Stimulated activated CD4-positive, alpha-beta T cell treated with anti-CD3 and anti-CD28 coated beads, Interleukin-1b, Interleukin-23, amount 100 ng/mL, for 4 hours (primary cell): ENCODE data around the gene KDM4B.

ENCODE experiments used
- DNase-seq, 2 donors: peaks; one replicate each; pipeline ENCODE4 v3.0.0-alpha.2; 2020; ENCODE audit warnings: low read depth in 2 of 2

Gene KDM4B

DNA sequence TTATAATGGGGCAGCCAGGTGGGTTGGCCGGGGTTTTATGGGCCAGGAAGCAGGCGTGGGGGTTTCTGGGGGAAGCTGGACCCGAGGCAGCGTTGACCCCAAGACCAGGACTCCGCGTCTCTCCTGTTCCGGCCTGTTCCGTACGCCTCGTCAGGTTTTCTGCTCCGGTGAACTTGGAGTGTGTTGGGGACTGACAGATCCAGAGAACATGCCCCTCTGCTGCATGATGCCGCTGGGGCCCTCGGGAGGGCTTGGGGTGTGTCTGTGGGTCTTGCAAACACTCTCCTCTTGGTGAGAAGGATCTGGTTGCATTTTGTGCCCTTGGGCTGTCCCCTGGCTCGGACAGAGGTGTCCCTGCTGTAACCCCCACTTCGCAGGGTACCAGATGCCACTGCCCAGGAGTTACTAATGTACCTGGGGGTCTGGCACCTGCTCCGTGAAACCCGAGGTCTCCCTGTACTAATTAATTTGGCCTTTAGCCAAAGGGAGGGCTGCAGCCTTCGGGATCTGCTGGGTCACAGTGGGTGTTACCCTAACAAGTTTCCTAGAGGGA, 15.6 kb downstream of the KDM4B start:
- no peak for DNase-seq

- no peak for DNase-seq
These were observed 16.7 kb downstream of the KDM4B start for GRCh38 chr19:4985551-4985991.

DNA sequence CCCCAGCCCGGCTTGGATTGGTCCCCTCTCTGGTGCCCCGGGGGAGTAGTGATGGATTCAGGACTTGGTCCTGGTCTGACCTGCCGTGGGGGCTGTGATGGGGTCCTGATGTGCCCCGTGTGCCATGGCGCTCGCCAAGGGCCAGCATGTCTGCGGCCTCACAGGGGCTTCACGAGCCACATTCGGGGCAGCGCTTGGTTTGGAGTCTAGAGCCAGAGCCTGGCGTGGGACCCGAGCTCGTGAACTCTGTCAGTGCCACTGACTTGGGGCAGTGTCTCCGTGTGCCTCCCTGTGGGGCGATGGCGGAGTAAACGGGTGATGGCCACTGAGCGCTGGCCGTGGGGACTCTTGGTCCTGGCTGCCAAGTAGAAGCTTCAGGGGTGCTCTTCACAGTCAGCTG, 17.1 kb downstream of the KDM4B start:
- no peak for DNase-seq

- no peak for DNase-seq
These were observed 17.6 kb downstream of the KDM4B start for GRCh38 chr19:4986471-4986891.

DNA sequence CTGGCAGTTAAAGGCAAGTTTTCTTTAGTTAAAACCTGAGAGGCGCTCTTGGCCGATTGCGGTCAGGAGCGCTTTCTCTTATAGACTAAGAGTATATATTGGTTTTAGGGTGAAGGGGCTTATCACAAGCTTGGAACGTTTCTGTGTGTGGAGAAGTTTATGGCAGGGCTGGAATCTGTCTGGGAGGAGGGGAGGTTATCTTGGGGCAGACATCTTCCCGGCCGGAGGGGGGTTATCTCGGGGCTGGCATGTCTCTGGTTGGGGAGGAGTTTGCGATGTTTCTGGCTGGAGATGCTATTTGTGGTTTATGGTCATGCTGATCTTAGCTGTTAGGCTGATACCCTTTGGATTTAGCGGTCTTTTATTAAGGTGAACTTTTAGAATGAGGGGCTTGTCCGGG, 18.3 kb downstream of the KDM4B start:
- DNase-seq: no peak

DNA sequence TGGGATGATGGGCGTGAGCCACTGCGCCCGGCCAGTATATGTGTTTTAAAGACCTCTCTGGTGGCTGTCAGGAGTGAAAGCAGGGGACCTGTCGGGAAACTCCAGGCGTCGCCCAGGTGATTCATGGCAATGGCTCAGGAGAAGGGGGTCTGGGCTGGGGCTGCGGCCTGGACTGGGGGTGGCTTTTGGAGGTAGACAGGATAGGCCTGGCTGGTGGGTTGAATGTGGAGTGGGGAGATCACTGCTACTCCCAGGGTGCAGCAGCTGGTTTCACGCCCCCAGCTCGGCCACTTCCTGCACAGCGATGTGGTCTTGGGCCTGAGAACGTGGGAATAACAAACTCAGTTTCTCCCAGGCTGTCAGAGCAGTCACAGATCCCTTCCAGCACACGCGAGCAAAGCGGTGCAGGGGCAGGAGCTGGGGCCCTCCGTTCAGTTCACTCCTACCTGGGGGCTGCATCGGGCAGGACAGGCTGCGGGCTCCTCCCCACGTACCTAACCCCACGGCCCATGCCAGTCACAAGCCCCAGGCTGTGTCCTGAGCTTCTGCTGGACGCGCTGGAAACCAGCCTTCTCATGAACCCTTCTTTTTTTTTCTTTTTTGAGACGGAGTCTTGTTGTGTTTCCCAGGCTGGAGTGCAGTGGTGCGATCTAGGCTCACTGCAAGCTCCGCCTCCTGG, 18.9 kb downstream of the KDM4B start:
- DNase-seq: no peak

- DNase-seq: no peak
These were observed 19.9 kb downstream of the KDM4B start for GRCh38 chr19:4988770-4989251.

GRCh38 chr19:4990306-4990705, 21.4 kb downstream of the KDM4B start:
- no peak for DNase-seq

DNA sequence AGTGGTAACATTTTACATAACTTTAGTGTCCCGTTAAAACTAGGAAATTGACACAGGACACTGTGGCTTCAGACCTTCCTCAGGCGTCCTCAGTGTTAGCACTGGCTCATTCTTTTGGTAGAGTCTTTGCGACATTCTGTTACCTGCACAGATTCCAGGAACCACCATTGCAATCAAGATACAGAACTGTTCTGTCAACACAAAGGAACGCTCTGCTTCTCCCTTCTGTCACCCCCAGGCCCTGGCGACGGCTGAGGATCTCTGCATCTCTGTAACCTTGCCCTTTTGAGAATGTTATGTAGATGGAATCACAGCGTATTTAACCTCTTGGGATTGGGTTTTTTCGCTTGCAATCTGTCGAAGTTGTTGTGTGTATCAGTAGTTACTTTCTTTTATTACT, 22.6 kb downstream of the KDM4B start:
- no peak for DNase-seq

DNA sequence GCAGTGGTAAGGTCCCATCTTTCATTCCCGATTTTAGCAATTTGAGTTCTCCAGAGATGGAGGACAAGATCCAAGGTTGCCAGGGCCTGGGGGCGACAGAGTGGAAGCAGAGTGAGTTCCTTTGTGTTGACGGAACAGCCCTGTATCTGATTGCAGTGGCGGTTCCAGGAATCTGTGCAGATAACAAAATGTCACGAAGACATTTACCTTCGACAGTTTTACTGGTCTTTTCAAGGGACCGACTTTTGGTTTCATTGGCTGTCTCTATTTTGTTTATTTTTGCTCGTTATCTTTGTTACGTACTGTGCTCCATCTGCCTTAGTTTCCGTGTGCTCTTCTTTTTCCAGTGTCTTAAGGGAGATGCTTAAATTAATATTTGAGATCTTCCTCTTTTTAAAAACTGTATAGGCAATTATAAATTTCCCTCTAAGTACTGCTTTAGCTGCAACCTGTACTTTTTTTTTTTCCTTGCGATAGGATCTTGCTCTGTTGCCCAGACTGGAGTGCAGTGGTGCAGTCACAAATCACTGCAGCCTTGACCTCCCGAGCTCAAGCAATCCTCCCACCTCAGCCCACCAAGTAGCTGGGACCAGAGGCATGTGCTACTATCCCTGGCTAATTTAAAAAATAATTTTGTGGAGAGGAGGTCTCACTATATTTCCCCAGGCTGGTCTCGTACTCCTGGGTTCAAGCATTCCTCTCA, 23.2 kb downstream of the KDM4B start:
- no peak for DNase-seq

DNA sequence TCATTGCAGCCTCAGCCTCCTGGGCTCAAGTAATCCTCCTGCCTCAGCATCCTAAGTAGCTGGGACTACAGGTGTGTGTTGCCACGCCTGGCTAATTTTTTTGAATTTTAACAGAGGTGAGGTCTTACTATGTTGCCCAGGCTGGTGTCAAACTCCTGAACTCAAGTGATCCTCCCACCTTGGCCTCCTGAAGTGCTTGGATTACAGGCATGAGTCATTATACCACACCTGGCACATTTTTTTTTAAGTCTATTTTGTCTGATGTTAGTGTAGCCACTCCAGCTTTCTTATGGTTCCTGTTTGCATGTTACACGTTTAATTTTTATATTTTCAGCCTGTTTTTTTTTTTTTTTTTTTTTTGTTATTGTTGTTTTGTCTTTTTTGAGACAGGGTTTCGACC, 24.8 kb downstream of the KDM4B start:
- DNase-seq: no peak

GRCh38 chr19:4996701-4997100, 27.8 kb downstream of the KDM4B start:
- DNase-seq: no peak

DNA sequence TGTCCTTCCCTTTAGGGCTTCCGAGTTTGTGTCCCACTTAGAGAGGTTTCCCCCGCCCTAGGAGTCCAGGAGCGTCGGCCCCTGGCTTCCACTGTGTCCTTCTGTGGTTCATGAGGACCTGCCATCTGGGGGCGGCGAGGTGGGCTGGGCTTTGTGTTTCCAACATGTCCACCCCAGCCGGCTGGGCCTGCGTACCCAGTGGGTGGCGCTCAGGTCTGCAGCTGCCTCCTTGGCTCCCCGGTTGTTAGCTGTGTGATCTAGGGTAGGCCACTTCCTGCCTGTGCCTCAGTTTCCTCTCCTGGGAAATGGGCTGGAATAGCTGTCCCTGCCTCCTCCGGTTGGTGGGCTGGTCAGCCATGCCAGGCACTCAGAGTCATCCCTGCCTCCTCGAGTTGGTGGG, 28.4 kb downstream of the KDM4B start:
- DNase-seq: no peak

- no peak for DNase-seq
These were observed 31.3 kb downstream of the KDM4B start for GRCh38 chr19:5000120-5000611.

- peak; percentile 8 to 18 for DNase-seq
These were observed 32.7 kb downstream of the KDM4B start for GRCh38 chr19:5001615-5002014.

DNA sequence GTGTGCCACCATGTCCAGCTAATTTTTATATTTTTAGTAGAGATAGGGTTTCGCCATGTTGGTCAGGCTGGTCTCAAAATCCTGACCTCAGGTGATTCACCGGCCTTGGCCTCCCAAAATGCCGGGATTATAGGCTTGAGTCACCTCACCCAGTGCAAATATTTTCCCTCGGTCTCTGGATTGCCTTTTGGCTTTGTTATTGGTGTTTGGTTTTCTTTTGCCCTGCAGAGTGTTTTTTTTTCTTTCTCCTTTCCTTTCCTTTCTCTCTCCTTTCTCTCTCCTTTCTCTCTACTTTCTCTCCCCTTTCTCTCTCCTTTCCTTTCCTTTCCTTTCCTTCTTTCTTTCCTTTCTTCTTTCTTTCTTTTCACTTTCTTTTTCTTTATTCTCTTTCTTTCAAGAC, 33.2 kb downstream of the KDM4B start:
- DNase-seq: no peak

GRCh38 chr19:5003781-5004180, 34.9 kb downstream of the KDM4B start:
- no peak for DNase-seq

DNA sequence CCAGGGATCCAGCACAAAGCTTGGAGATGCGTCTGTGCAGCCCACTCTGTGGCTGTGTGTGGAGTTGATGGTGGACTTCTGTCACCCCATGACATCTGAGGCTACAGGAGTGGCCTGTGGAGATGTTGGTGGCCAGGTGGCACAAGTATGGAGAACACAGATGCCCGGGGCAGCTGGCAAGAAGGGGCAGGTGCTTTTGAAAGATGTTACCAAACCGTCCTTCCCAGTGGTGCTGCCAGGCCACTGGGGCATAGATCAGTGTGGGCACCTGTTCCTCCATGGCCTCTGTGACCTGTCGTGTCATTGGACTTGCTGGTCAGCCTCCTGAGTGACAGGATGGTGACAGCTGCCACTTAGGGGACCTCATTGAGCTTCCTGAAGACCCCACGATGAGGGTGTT, 36.2 kb downstream of the KDM4B start:
- no peak for DNase-seq

GRCh38 chr19:5006201-5006600, 37.3 kb downstream of the KDM4B start:
- DNase-seq: no peak

DNA sequence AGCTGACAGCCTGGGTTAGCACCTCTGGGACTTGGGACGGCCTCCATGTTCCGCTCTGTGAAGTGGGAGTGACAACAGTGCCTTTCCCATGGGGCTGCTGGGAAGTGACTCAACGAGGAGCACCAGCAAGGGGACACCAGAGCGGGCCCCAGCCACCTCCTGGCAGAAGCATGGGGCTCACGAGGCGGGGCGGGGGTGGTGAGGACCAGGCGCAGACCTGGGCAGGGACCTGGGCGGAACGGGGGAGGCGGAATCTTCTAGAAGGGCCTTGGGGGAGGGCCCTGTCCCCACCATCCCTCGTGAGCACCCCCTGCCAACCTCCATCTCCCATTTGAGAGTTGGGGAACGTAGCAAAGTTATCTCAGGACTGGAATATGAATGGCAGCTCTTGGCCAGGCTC, 37.9 kb downstream of the KDM4B start:
- no peak for DNase-seq

GRCh38 chr19:5011476-5012238, 42.7 kb downstream of the KDM4B start:
- no peak for DNase-seq
